ENCODE data around the gene DALRD3. TPM values are rescaled to one million over a fixed set of nuclear protein-coding genes. Genes with fewer than 3 reads are reported as not detected.

The DALRD3 gene
- total and polyA plus RNA-seq, 2 of the 8 experiments (the other 6 are each of a cell fraction or from before 2014, with no cell fraction given): 30.4 to 86.5 TPM

DNA sequence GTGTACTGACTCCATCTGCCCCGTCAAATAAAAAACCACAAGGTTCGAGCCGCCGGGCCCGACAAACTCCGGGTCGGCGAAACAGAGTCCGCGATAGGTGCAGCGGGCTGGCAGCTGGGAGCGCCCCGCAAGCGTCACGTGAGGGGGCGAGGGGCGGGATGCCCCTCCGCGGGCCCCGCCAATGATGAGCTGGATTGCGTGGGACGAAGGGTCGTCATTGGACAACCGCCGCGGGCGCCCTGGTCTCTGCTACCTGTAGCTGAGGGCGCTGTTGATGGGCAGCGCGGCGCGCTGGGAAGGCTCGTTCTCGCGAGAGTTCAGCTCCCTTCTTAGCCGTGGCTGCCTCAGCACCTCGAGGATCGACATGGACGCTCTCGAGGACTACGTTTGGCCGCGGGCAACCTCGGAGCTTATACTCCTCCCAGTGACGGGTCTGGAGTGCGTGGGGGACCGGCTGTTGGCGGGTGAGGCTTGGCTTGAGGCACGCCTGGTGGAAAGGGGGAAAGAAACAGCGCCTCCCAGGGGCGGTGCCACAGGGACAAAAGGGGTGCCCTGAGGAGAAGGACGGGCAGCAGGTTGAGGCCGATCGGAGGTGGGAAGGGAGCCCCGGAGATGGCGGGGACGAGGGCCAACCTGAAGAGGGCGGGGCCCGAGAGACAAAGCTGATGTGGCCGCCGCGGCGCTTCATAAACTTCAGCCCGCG is 11.2 kb downstream of the DALRD3 start, which contains the start of gene WDR6:
Gene WDR6, plus strand, starts transcription at position 324 of the 703 bp plus-strand sequence. Its CDS starts 41 bp downstream, at position 365.
- DNase-seq (ENCODE audit: low read depth in 1 of 2, low spot score in 2 of 2) (peak; percentile 96), FAIRE-seq (peak; percentile 75)
- Histone ChIP-seq H3K14ac (ENCODE audit: insufficient read length) (no peak within 1 kb of the TSS), H3K4ac (replicated peaks; ENCODE audit: insufficient read length, low read depth, low read length) (peak within 1 kb of the TSS; percentile 100), H3K4me3 (ENCODE audit: extremely low read depth in 1 of 4, insufficient read depth in 2 of 4, low read depth in 3 of 4, low read length in 4 of 4) (peak within 1 kb of the TSS; percentile 66 to 94 (median 92)), H3K4me1 (replicated peaks in 1 of 4; ENCODE audit: control insufficient read depth in 3 of 4, insufficient read depth in 4 of 4, low read length in 3 of 4) (peaks cover 0 to 12% (median 6%) of the 10 kb centered on the region in 4 experiments; a peak in 5 of 7 replicates), H3K27me3 (replicated peaks in 1 of 4; ENCODE audit: control insufficient read depth in 3 of 4, extremely low read depth in 1 of 4, insufficient read depth in 3 of 4, low read length in 3 of 4) (no peaks in the 10 kb centered on the region), H2AFZ (ENCODE audit: low read length) (no peak within 1 kb of the TSS; the same call in 1 of the 2 replicates), H4K8ac (ENCODE audit: extremely low read depth, insufficient read depth, low read length) (peak within 1 kb of the TSS; percentile 100), H4K5ac (ENCODE audit: insufficient read length, low read depth, low read length) (peak within 1 kb of the TSS; percentile 97), H2BK120ac (replicated peaks; ENCODE audit: low read depth, low read length) (peak within 1 kb of the TSS; percentile 48), H3K27ac (ENCODE audit: low read depth, low read length) (peak within 1 kb of the TSS; percentile 99), H2BK12ac (ENCODE audit: low read depth, low read length) (peak within 1 kb of the TSS; percentile 84; the same call in 1 of the 2 replicates), H2BK15ac (ENCODE audit: low read length) (no peak within 1 kb of the TSS), H3K9ac (replicated peaks in 1 of 4; ENCODE audit: extremely low read depth in 1 of 4, low read depth in 3 of 4, low read length in 3 of 4) (peak within 1 kb of the TSS; percentile 91 to 99 (median 98)), H4K20me1 (replicated peaks in 1 of 2; ENCODE audit: control insufficient read depth in 1 of 2, insufficient read depth in 2 of 2, low read length in 2 of 2) (peaks cover 13 to 21% of the 10 kb centered on the region in 2 experiments), H2BK20ac (ENCODE audit: low read length) (no peak within 1 kb of the TSS), H3K79me2 (ENCODE audit: control insufficient read depth in 1 of 2, insufficient read depth in 2 of 2, low read length in 2 of 2) (peaks cover 11 to 40% of the 10 kb centered on the region in 2 experiments), H3K9me3 (ENCODE audit: insufficient read depth in 2 of 2, low read depth in 1 of 2, low read length in 1 of 2) (no peaks in the 10 kb centered on the region), H3K4me2 (ENCODE audit: insufficient read depth in 1 of 2, low read depth in 2 of 2, low read length in 2 of 2) (peak within 1 kb of the TSS; percentile 95 to 98), H3K56ac (replicated peaks; ENCODE audit: insufficient read length, low read depth, low read length) (peak within 1 kb of the TSS; percentile 95), H3K79me1 (ENCODE audit: low read depth, low read length) (peaks cover 14% of the 10 kb centered on the region), H4K91ac (replicated peaks; ENCODE audit: insufficient read length, low read length) (peak within 1 kb of the TSS; percentile 99), H3K23me2 (ENCODE audit: low read depth, low read length) (peaks cover 14% of the 10 kb centered on the region), H3K18ac (ENCODE audit: extremely low read depth, low read length) (peak within 1 kb of the TSS; percentile 98), H2AK5ac (ENCODE audit: low read depth, low read length) (peak within 1 kb of the TSS; percentile 79), H2BK5ac (ENCODE audit: low read depth, low read length) (peak within 1 kb of the TSS; percentile 99), H3K36me3 (ENCODE audit: control insufficient read depth in 2 of 4, insufficient read depth in 4 of 4, low read length in 3 of 4) (peaks cover 4 to 15% (median 9%) of the 10 kb centered on the region in 4 experiments), H3K23ac (ENCODE audit: insufficient read length) (no peak within 1 kb of the TSS)
- ChIA-PET POLR2A (ENCODE audit: partially characterized antibody) (interaction anchor here (0.7 to 38.8 kb wide), 32 partner anchors 5 to 868 kb away, joined by 3 to 1518 read pairs (median 4); partner anchors contain the start of genes ARIH2, CCDC51, CELSR3 and DAG1), CTCF (ENCODE audit: partially characterized antibody) (interaction anchor here (0.8 to 24.3 kb wide), 7 partner anchors 8 to 372 kb away, joined by 3 to 467 read pairs (median 6); partner anchors contain the start of genes NDUFAF3, P4HTM and SLC26A6)
- WGBS, 2 experiments (ENCODE audit: extremely low coverage in 1 of 2, insufficient coverage in 1 of 2, insufficient read length in 1 of 2, insufficient replicate concordance in 2 of 2, low coverage in 1 of 2, low lambda C conversion rate in 2 of 2, missing lambda C conversion rate in 1 of 2): 1% methylated on average over 55 of the region's 65 CpGs; no CpG with 5 or more reads in 1 of the 2 experiments
- no peak for TF ChIP-seq SIX5 (IDR thresholded peaks at IDR 0.05; ENCODE audit: low read depth, low read length)
- TF ChIP-seq CTBP2 (IDR thresholded peaks at IDR 0.05; ENCODE audit: borderline replicate concordance, insufficient read depth, insufficient read length, low read length): peak; percentile 74
- no peak; the same call in 1 of the 2 replicates for TF ChIP-seq RFX5 (IDR thresholded peaks at IDR 0.05; ENCODE audit: borderline replicate concordance, low read depth, low read length)
- TF ChIP-seq RXRA (IDR thresholded peaks at IDR 0.05; ENCODE audit: insufficient read depth, low read depth, low read length): no peak
- TF ChIP-seq, protein P1, sequence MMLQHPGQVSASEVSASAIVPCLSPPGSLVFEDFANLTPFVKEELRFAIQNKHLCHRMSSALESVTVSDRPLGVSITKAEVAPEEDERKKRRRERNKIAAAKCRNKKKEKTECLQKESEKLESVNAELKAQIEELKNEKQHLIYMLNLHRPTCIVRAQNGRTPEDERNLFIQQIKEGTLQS (IDR thresholded peaks at IDR 0.05; ENCODE audit: insufficient read depth, low read depth, low read length): peak; percentile 91
- peak; percentile 97 for TF ChIP-seq POLR2AphosphoS5 (IDR thresholded peaks at IDR 0.05; ENCODE audit: low read depth, low read length)
- no peak for TF ChIP-seq POU5F1 (IDR thresholded peaks at IDR 0.05; ENCODE audit: low read depth, low read length)
- TF ChIP-seq MAFK (IDR thresholded peaks at IDR 0.05; ENCODE audit: low read depth, low read length): no peak
- TF ChIP-seq KDM4A (IDR thresholded peaks at IDR 0.05; ENCODE audit: low read depth, low read length, severe bottlenecking): peak; percentile 73
- no peak for TF ChIP-seq RBBP5 (IDR thresholded peaks at IDR 0.05; ENCODE audit: borderline replicate concordance, low read depth, low read length)
- no peak for TF ChIP-seq ZNF274 (IDR thresholded peaks at IDR 0.05; ENCODE audit: borderline replicate concordance, extremely low read depth, low read length)
